HepG2 (cell line): Measurements from ENCODE around the gene FITM2. TPM values are rescaled to one million over a fixed set of nuclear protein-coding genes. Genes with fewer than 3 reads are reported as not detected.
A peak's percentile ranks its signal among the peaks of the same experiment; 100 is the strongest.

ENCODE experiments used
- ATAC-seq: fragments of 200-7000 bp; cut with Tn5 transposase; 3 replicates; pipeline ENCODE4 v1.9.1; 2020; ENCODE audit warnings: mild to moderate bottlenecking, moderate library complexity
- BruUV-seq: library from RNA; stranded (reverse); fragments of 400-500 nt; replicated peaks from 2 replicates; lab custom pipeline; 2021; lab: Mats Ljungman, UMichigan
- CTCF ChIA-PET: fragments of 300-600 bp; formaldehyde crosslinking; extraction: SDS; loops from one replicate; lab custom pipeline; 2021; ENCODE audit warnings: low total read pairs, inconsistent platforms, low intra/inter-chr PET ratio; lab: Yijun Ruan, JAX
- POLR2A ChIA-PET: fragments of 350-600 bp; sonication (Branson Sonifier 250); formaldehyde crosslinking; loops from one replicate; lab custom pipeline; 2020; ENCODE audit warnings: antibody characterized with exemption, inconsistent platforms; lab: Yijun Ruan, JAX
- DNase-seq: peaks from one replicate; pipeline ENCODE4 v3.0.0-alpha.2; 2015; ENCODE audit warnings: low spot score
- FAIRE-seq: peaks from 3 replicates; lab custom pipeline; 2011; peaks lifted over from hg19 to GRCh38; lab: Jason Lieb, UNC
- H2AFZ ChIP-seq: one replicate; pipeline ENCODE4 v1.6.1; 2011; ENCODE audit warnings: low read length, inconsistent platforms
- H3K27ac ChIP-seq: fragments of 300-600 bp; 3 replicates; pipeline ENCODE4 v1.8.0; 2011; ENCODE audit warnings: mixed run types, mild to moderate bottlenecking, mixed read lengths, low read length, inconsistent platforms; ENCODE audit not compliant: insufficient read depth; ENCODE audit errors: extremely low read length
- H3K27me3 ChIP-seq, 2 experiments: fragments of 200-600 bp in 1 of 2; 2 replicates in 1 of 2; 3 replicates in 1 of 2; pipeline versions ENCODE4 v1.6.0 to v1.8.0; 2011; ENCODE audit warnings: low read length in 2 of 2, mild to moderate bottlenecking in 2 of 2, moderate library complexity in 2 of 2, inconsistent platforms in 1 of 2; ENCODE audit not compliant: insufficient read depth in 2 of 2, control insufficient read depth in 1 of 2
- H3K36me3 ChIP-seq, 2 experiments: fragments of 200-600 bp in 1 of 2; replicated peaks in 1 of 2; 2 replicates in 1 of 2; 3 replicates in 1 of 2; pipeline versions ENCODE4 v1.5.1 to v1.8.0; 2011; ENCODE audit warnings: low read length in 2 of 2, inconsistent platforms in 1 of 2; ENCODE audit not compliant: insufficient read depth in 2 of 2, control insufficient read depth in 1 of 2
- H3K4me1 ChIP-seq: 2 replicates; pipeline ENCODE4 v1.5.1; 2012; ENCODE audit warnings: low read length, inconsistent platforms; ENCODE audit not compliant: insufficient read depth
- H3K4me2 ChIP-seq: 2 replicates; pipeline ENCODE4 v1.6.0; 2011; ENCODE audit warnings: low read depth, low read length, inconsistent platforms
- H3K4me3 ChIP-seq, 3 experiments: fragments of 200-600 bp in 1 of 3; sonication (generic), shearing (Covaris generic) in 1 of 3; replicated peaks in 1 of 3; 2 replicates each; pipeline ENCODE4 v1.5.1; 2011 to 2016; ENCODE audit warnings: low read length in 3 of 3, inconsistent platforms in 2 of 3, low read depth in 2 of 3, mild to moderate bottlenecking in 2 of 3, control low read depth in 1 of 3, mixed read lengths in 1 of 3; ENCODE audit not compliant: insufficient read depth in 1 of 3
- H3K79me2 ChIP-seq: one replicate; pipeline ENCODE4 v1.6.1; 2011; ENCODE audit warnings: low read length, inconsistent platforms; ENCODE audit not compliant: insufficient read depth
- H3K9ac ChIP-seq: 2 replicates; pipeline ENCODE4 v1.6.0; 2011; ENCODE audit warnings: mild to moderate bottlenecking, low read depth, low read length, inconsistent platforms; ENCODE audit not compliant: insufficient read depth
- H3K9me3 ChIP-seq: 2 replicates; pipeline ENCODE4 v1.5.1; 2012; ENCODE audit warnings: mild to moderate bottlenecking, low read length
- H4K20me1 ChIP-seq: 2 replicates; pipeline ENCODE4 v1.6.0; 2011; ENCODE audit warnings: inconsistent platforms, mild to moderate bottlenecking, low read length, moderate library complexity; ENCODE audit not compliant: insufficient read depth
- BCLAF1 ChIP-seq: fragments of 450-650 bp; IDR thresholded peaks from 2 replicates; pipeline ENCODE4 v1.6.1; 2017; ENCODE audit warnings: mild to moderate bottlenecking
- FOXC1 ChIP-seq: sonication (generic); formaldehyde crosslinking; IDR thresholded peaks from 2 replicates; pipeline ENCODE4 v1.8.0; 2022; ENCODE audit warnings: mild to moderate bottlenecking, missing genetic modification reagents, borderline replicate concordance
- ISL2 ChIP-seq: sonication (generic); formaldehyde crosslinking; IDR thresholded peaks from 2 replicates; pipeline ENCODE4 v1.5.0; 2020; ENCODE audit warnings: missing genetic modification reagents
- LCORL ChIP-seq, 2 experiments: fragments of 450-650 bp in 1 of 2; sonication (generic) in 1 of 2; formaldehyde crosslinking in 1 of 2; IDR thresholded peaks; 2 replicates each; pipeline versions ENCODE4 v1.5.0 to v1.6.1; 2017 to 2020; ENCODE audit warnings: antibody characterized with exemption in 1 of 2, missing genetic modification reagents in 1 of 2
- MED1 ChIP-seq: sonication (generic); formaldehyde crosslinking; IDR thresholded peaks from 2 replicates; pipeline ENCODE4 v1.4.0; 2020; ENCODE audit warnings: missing genetic modification reagents
- PAXIP1 ChIP-seq: sonication (generic); formaldehyde crosslinking; conservative IDR thresholded peaks from 2 replicates; pipeline ENCODE4 v1.4.0; 2020; ENCODE audit warnings: mild to moderate bottlenecking, missing genetic modification reagents, moderate library complexity
- PHF21A ChIP-seq: sonication (generic); formaldehyde crosslinking; IDR thresholded peaks from 2 replicates; pipeline ENCODE4 v1.5.0; 2020; ENCODE audit warnings: mild to moderate bottlenecking, missing genetic modification reagents
- PHF5A ChIP-seq: IDR thresholded peaks from one replicate; pipeline ENCODE4 v1.6.1; 2018; ENCODE audit warnings: low read depth, missing genetic modification reagents; ENCODE audit not compliant: unreplicated experiment
- RARA ChIP-seq: IDR thresholded peaks from 2 replicates; pipeline ENCODE4 v1.6.1; 2016; ENCODE audit warnings: missing genetic modification reagents, missing compliant biosample characterization
- SAP130 ChIP-seq: IDR thresholded peaks from 2 replicates; pipeline ENCODE4 v1.6.1; 2016; ENCODE audit warnings: low read depth
- ZNF292 ChIP-seq: sonication (generic); formaldehyde crosslinking; IDR thresholded peaks from 2 replicates; pipeline ENCODE4 v1.8.1; 2022; ENCODE audit warnings: mild to moderate bottlenecking, low read depth, missing genetic modification reagents, borderline replicate concordance
- ZNF431 ChIP-seq: sonication (generic); formaldehyde crosslinking; IDR thresholded peaks from 2 replicates; pipeline ENCODE4 v1.9.0; 2022; ENCODE audit warnings: missing genetic modification reagents, low read depth, mild to moderate bottlenecking, borderline replicate concordance
- ZNF512 ChIP-seq: sonication (generic); formaldehyde crosslinking; IDR thresholded peaks from 2 replicates; pipeline ENCODE4 v1.4.0; 2020; ENCODE audit warnings: mild to moderate bottlenecking, missing genetic modification reagents
- ZNF674 ChIP-seq: sonication (generic); formaldehyde crosslinking; IDR thresholded peaks from 2 replicates; pipeline ENCODE4 v1.5.0; 2020; ENCODE audit warnings: low read depth, mild to moderate bottlenecking, missing genetic modification reagents
- WGBS: methylation state at CpG from one replicate; pipeline ENCODE4 v1.1.6; 2017; ENCODE audit warnings: low lambda C conversion rate; 5-methylcytosine and 5-hydroxymethylcytosine counted together
- in situ Hi-C: cut with HindIII; loops from 2 replicates; pipeline ENCODE4 v1.10.0; 2017; ENCODE audit warnings: low pct_unique_long_range_greater_than_20kb; ENCODE audit not compliant: extremely low pct_ligation_motif_present
- intact Hi-C: fragments of 100-400 bp; cut with micrococcal nuclease; formaldehyde crosslinking; loops from one replicate; pipeline ENCODE4 v1.10.0; 2022; ENCODE audit not compliant: unreplicated experiment
- polyA plus RNA-seq, 8 experiments: library from polyadenylated mRNA; depleted of rRNA in 3 of 8; stranded (reverse) in 7 of 8; unstranded in 1 of 8; fragments of >200 nt; fragmentation: Illumina TruSeq in 4 of 8; extraction: Trizol in 4 of 8; gene quantifications; 2 replicates each; pipeline versions ENCODE4 v1.2.1 to v1.2.3, GENCODE V29; 2011 to 2016; ENCODE audit warnings: low read depth in 4 of 8, missing spikeins in 1 of 8, mixed read lengths in 1 of 8; ENCODE audit not compliant: insufficient read depth in 1 of 8
- total RNA-seq, 5 experiments: library from RNA; depleted of rRNA; stranded (reverse); fragments of >200 nt; fragmentation: Illumina TruSeq; extraction: Trizol; gene quantifications; 2 replicates each; pipeline ENCODE4 v1.2.3, GENCODE V29; 2016; ENCODE audit warnings: low read depth in 1 of 5

Gene FITM2
- total and polyA plus RNA-seq, 2 of the 13 experiments (the other 11 are each of a cell fraction or from before 2014, with no cell fraction given) = 9.6 to 24.5 TPM

- no TSS peak for BruUV-seq
- H3K4me1 ChIP-seq = peaks cover 30% of the 10 kb centered on the region
- ChIA-PET CTCF (interaction anchor here (0.9 kb wide), 1 partner anchor 70 kb away, joined by 3 read pairs; no protein-coding TSS in a partner anchor), POLR2A (interaction anchor here (2.2 kb wide), 1 partner anchor 15 kb away, joined by 12 read pairs; no protein-coding TSS in a partner anchor)
- no peaks in the 10 kb centered on the region for H3K27me3 ChIP-seq
- H3K4me3 ChIP-seq = no peak overlapping the region
- DNase-seq (peak; percentile 66), FAIRE-seq (peak; percentile 60), ATAC-seq (peak; percentile 65)
- H3K36me3 ChIP-seq = no peaks in the 10 kb centered on the region
- H4K20me1 ChIP-seq = no peaks in the 10 kb centered on the region
- H2AFZ ChIP-seq = no peak overlapping the region
- no peaks in the 10 kb centered on the region for H3K79me2 ChIP-seq
- H3K27ac ChIP-seq = peak overlapping the region; percentile 25
- in situ Hi-C loops = no loop called here
- intact Hi-C loops = no loop called here
- H3K9ac ChIP-seq = no peak overlapping the region
- H3K4me2 ChIP-seq = peak overlapping the region; percentile 39
- 60% methylated on average over 5 of the region's 5 CpGs for WGBS
- H3K9me3 ChIP-seq = 0 out of 2 replicates have a peak, but pooled peaks cover 4% of the 10 kb centered on the region
- peak; percentile 100 for TF ChIP-seq ZNF431
- TF ChIP-seq ISL2 (CRISPR knock-in tag) = no peak
- TF ChIP-seq FOXC1 = 0 out of 2 replicates have a peak, but pooled peaks have one; percentile 16
- peak; percentile 56 for TF ChIP-seq PHF5A (CRISPR knock-in tag)
- TF ChIP-seq PAXIP1 (CRISPR knock-in tag) = peak; percentile 77
- no peak for TF ChIP-seq BCLAF1
- no peak for TF ChIP-seq LCORL (IDR thresholded peaks at IDR 0.05)
- TF ChIP-seq LCORL (CRISPR knock-in tag; IDR thresholded peaks at IDR 0.05) = peak; percentile 71; the same call in 1 of the 2 replicates
- TF ChIP-seq PHF21A (CRISPR knock-in tag) = peak; percentile 70; the same call in 1 of the 2 replicates
- TF ChIP-seq RARA (CRISPR knock-in tag) = peak; percentile 53
- TF ChIP-seq ZNF292 = 0 out of 2 replicates have a peak, but pooled peaks have one; percentile 36
- TF ChIP-seq MED1 (CRISPR knock-in tag) = peak; percentile 55
- peak; percentile 35 for TF ChIP-seq SAP130 (CRISPR knock-in tag)
- no peak for TF ChIP-seq ZNF512 (CRISPR knock-in tag)
- TF ChIP-seq ZNF674 (CRISPR knock-in tag) = no peak
Measured at GRCh38 chr20:44287272-44288097, 23.5 kb downstream of the FITM2 start.
